Activated T-helper 17 cell treated with anti-CD3 and anti-CD28 coated beads, Interleukin-2, amount 50 U/mL, for 72 hours (primary cell): ENCODE results near the gene CHST5. TPM values are rescaled to one million over a fixed set of nuclear protein-coding genes. Genes with fewer than 3 reads are reported as not detected.

Source experiments
- ATAC-seq: fragments of 150-1000 bp; cut with Tn5 transposase; replicated peaks from 2 replicates; pipeline ENCODE4 v1.10.0; 2021; ENCODE audit warnings: mild to moderate bottlenecking, moderate library complexity
- H3K27ac Mint-ChIP-seq: one replicate; pipeline ENCODE4 v1.8.0; 2022; ENCODE audit warnings: mixed read lengths
- H3K27me3 Mint-ChIP-seq: one replicate; pipeline ENCODE4 v1.8.0; 2022; ENCODE audit warnings: mixed read lengths
- H3K36me3 Mint-ChIP-seq: one replicate; pipeline ENCODE4 v1.8.0; 2022; ENCODE audit warnings: low read depth, mild to moderate bottlenecking, mixed read lengths
- H3K4me1 Mint-ChIP-seq: one replicate; pipeline ENCODE4 v1.8.0; 2022; ENCODE audit warnings: mixed read lengths
- H3K4me3 Mint-ChIP-seq: one replicate; pipeline ENCODE4 v1.8.0; 2022; ENCODE audit warnings: mild to moderate bottlenecking, mixed read lengths
- H3K9me3 Mint-ChIP-seq: one replicate; pipeline ENCODE4 v1.8.0; 2022; ENCODE audit warnings: mixed read lengths
- total RNA-seq, 2 donors: library from RNA; stranded (reverse); gene quantifications; one replicate each; pipeline ENCODE4 v1.2.3, GENCODE V29; 2022

Gene CHST5
- total RNA-seq, 2 donors from 2014 or later, result not detected

DNA sequence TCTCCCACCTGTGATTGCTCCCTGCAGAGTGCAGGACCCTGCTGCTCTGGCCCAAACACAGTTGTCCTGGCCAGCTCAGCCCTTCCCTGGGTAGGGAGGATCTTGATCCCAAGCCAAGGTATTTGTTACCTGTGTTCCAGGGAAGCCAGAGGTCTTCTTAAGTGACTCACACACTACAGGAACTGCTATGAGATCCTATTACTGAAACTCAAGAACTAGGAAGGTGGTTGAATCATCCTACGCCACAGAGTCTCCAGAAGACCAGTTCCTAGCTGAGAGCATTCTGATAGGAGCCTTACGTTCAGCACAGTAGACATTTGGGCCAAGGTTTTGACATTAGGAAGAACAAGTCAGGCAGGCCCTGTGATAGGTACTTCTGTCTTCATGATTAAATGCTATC lies 52.7 kb downstream of the CHST5 start:
- Mint-ChIP-seq H3K9me3 (no peaks in the 10 kb centered on the region), H3K4me1 (no peaks in the 10 kb centered on the region), H3K27me3 (peaks cover 13% of the 10 kb centered on the region), H3K36me3 (no peaks in the 10 kb centered on the region), H3K27ac (no peak overlapping the region), H3K4me3 (no peak overlapping the region)
- peak; percentile 39 for ATAC-seq

DNA sequence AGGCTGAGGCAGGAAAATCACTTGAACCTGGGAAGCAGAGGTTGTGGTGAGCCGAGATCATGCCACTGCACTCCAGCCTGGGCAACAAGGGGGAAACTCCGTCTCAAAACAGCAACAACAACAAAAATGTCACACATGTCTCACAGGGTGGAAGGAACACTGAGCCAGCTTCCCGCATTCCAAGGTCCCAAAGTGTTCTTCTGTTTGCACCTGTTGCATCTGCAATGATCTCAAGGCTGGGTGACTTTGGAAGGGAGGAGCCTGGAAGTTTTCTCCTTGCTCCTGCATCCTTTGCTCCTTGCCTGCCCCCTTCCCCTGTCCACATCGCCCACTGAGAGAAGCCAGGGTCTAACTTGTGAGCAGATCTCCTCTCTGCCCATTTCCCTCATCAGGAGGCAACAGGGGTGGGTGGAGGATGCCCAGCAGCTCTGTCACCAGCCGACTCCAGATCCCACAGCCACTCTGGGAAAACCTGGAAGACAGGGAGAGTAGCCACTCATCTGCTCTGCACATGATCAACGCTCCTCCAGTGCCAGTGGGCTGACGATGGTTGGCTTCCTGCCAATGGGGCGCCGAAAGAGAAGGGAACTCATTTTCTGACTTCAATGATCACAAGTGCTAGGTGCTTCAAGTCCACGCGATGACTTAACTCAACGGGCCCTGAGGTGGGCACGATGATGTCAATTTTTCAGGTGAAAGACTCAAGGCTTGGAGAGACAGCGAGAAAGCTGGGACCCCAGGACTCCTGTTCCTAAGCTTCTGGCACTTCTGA lies 53.3 kb downstream of the CHST5 start:
- Mint-ChIP-seq H3K9me3 (no peaks in the 10 kb centered on the region), H3K36me3 (no peaks in the 10 kb centered on the region), H3K27me3 (peaks cover 13% of the 10 kb centered on the region), H3K27ac (no peak overlapping the region), H3K4me1 (no peaks in the 10 kb centered on the region), H3K4me3 (no peak overlapping the region)
- ATAC-seq, result no peak

DNA sequence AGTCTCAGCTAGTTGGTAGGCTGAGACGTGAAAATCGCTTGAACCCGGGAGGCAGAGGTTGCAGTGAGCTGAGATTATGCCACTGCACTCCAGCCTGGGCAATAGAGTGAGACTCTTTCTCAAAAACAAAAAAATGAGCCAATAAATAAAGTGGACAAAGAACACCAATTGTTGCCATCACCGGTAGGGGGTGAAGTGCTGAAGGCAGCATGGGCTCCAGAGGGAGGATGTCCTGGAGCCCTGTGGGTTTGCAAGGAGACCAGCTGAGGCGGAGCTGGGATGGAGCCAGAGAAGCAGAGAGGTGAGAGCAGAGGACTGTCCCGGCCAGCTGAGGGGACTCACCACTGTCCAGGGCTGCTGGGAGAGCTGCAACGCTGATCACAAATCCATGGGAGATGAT lies 54.4 kb downstream of the CHST5 start:
- Mint-ChIP-seq H3K4me1 (no peaks in the 10 kb centered on the region), H3K27ac (no peak overlapping the region), H3K9me3 (no peaks in the 10 kb centered on the region), H3K4me3 (no peak overlapping the region), H3K27me3 (peaks cover 9% of the 10 kb centered on the region), H3K36me3 (no peaks in the 10 kb centered on the region)
- ATAC-seq, result no peak

DNA sequence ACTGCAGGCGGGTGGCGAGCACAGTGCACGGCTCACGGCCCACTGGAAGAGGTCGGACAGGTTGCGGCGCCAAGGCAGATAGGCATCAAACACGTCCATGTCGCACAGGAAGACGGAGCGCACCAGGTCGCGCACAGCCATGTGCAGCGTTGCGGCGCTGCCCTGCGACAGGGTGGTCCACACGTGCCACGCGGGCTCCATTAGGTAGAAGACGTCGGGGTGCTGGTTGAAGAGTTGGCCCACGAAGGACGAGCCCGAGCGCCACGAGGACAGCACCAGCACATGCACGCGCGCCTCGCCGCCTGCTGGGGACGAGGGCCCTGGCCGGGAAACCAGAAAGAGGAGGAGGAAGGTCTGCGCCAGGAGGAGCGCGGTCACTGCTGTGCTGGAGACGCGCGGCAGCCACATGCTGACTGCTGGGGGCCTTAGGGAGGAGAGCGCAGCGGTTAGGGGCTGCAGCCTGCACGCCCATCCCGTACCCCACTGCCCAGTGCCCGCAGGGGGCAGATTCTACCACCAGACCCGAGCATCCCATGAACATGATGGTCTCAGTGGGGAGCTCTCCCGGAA lies 56.4 kb downstream of the CHST5 start:
- Mint-ChIP-seq H3K36me3 (no peaks in the 10 kb centered on the region), H3K4me3 (no peak overlapping the region)
- ATAC-seq, result no peak

More for the DNA sequence above, 56.4 kb downstream of the CHST5 start:
- Mint-ChIP-seq H3K4me1 (no peaks in the 10 kb centered on the region), H3K9me3 (no peaks in the 10 kb centered on the region), H3K27ac (no peak overlapping the region), H3K27me3 (no peaks in the 10 kb centered on the region)

Other genes with a start within 250 kb of the CHST5 start
- 10 to 100 TPM; 35.1 to 52.3 TPM for gene CFDP1, start 102.6 kb downstream of the CHST5 start, total RNA-seq
- gene TMEM170A, start 71.4 kb downstream of the CHST5 start, total RNA-seq, result 10 to 100 TPM; 22.6 to 30.8 TPM
- not detected for gene CHST6, start 40.7 kb downstream of the CHST5 start, total RNA-seq
- gene TMEM231, start 20.1 kb upstream of the CHST5 start, total RNA-seq, result 1 to 10 TPM; 2.1 to 3.2 TPM
- 10 to 100 TPM; 67.3 to 69.4 TPM for gene GABARAPL2, start 30.3 kb upstream of the CHST5 start, total RNA-seq
- 10 to 100 TPM; 25.6 to 48.9 TPM for gene ADAT1, start 87.2 kb upstream of the CHST5 start, total RNA-seq
- 100 to 1,000 TPM; 153 to 269 TPM for gene KARS1, start 111.6 kb upstream of the CHST5 start, total RNA-seq
- 10 to 100 TPM; 56.7 to 67.1 TPM for gene TERF2IP, start 111.7 kb upstream of the CHST5 start, total RNA-seq
- not detected for gene CPHXL2, start 140.9 kb upstream of the CHST5 start, total RNA-seq
- gene DUXB, start 165.4 kb upstream of the CHST5 start, total RNA-seq, result not detected
- not detected for gene CPHXL, start 190.4 kb upstream of the CHST5 start, total RNA-seq